Raji (cell line): Measurements from ENCODE around the gene HTRA3.

Experiments
- POLR2A ChIP-seq: IDR thresholded peaks from 2 replicates; pipeline ENCODE4 v1.6.1; 2011; ENCODE audit warnings: low read depth, low read length, control low read depth; ENCODE audit not compliant: insufficient read depth

HTRA3 gene

DNA sequence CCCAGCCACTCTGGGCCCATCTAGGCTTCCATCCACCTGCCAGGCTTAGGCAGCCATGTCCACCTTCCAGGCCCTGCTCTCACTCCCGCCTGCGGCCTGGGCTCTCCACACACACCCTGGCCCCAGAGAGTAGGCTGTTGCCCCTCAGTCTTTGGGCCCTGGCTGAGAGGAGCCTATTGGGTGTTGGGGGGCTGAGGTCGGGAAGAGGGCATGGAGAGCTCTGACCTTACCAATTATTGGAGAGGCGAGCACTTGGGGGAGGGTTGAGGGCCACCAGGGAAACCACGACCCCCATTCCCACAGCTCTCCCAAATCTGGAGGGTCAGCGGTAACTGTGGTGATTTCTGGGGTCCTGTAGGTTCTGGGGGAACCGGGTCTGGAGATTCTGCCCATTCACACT, 38.2 kb downstream of the HTRA3 start:
- no peak for TF ChIP-seq POLR2A

DNA sequence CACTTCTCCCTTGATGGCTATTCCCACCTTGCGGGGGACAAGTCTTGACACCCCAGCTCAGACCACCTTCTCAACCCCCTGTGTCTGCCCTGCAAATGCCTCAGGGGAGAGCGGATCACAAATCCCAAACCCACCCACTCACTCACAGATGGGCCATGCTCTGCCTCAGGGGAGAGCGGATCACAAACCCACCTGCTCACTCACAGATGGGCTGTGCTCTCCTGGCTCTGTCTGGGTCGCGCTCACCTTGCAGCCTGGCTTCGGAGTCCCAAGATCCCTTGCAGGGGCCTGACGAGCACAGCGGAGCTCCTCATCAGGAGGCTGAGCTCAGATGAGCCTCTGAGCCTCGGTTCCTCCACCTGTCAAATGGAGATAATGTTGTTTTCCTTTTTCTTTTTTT, 38.6 kb downstream of the HTRA3 start:
- TF ChIP-seq POLR2A = no peak

DNA sequence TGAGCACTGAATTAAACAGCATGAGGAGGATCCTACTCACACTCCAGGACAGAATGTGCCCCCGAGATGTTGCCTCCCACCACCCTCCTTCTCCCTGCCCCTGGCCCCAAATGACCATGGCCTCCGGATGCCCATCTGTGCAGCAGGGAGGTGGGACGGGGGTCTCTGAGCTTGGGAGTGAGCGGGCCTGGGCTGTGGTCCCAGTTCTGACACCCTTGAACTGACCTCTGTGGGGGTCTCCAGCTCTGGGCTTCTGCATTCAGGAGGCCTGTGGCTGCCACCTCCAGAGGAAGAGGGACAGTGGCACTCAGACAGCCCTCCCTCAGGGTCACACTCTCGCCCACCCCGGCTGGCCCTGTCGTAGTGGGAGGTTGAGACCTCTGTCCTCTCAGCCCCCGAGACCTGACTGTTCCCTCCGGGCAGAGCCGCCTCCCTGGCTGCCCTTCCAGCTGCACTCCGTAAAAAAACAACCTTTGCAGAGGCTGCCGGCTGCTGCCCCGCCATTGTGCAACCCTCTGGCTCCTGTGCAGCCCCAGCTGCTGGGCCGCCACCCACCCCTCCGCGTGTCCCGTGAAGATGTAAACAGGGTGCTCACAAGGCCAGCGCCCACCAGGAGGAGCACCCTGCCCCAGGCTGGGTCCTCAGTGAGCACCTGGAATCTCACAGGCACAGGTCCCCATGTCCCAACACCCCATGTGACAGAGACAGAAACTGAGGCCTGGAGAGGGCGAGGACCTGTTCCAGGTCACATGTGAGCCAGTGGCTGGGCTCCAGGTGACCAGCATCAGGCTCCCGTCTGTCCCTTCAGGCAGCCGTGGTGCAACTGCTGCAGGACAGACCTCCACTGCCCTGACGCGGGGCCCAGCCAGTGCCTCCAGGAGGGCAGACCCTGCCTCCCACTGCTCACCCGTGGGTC, 39.6 kb downstream of the HTRA3 start:
- TF ChIP-seq POLR2A = no peak

DNA sequence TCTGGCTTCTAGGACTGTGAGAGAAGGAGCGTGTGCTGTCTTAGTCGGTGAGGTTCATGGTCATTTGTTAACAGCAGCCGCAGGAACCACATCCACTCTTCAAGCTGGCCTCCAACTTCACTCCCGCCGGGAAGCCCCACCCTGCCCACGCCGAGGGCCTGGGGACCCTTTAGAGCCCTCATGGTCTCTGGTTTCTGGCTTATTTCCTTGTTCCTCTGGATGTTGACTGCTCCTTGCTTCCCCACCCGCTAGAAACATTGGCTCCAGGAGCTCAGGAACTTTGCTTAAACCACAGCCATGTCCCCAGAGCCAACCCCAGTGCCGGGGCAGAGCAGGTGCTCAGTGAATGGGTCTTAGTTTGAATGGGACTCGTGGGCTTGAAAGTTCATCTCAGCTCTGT, 40.8 kb downstream of the HTRA3 start:
- TF ChIP-seq POLR2A = no peak

DNA sequence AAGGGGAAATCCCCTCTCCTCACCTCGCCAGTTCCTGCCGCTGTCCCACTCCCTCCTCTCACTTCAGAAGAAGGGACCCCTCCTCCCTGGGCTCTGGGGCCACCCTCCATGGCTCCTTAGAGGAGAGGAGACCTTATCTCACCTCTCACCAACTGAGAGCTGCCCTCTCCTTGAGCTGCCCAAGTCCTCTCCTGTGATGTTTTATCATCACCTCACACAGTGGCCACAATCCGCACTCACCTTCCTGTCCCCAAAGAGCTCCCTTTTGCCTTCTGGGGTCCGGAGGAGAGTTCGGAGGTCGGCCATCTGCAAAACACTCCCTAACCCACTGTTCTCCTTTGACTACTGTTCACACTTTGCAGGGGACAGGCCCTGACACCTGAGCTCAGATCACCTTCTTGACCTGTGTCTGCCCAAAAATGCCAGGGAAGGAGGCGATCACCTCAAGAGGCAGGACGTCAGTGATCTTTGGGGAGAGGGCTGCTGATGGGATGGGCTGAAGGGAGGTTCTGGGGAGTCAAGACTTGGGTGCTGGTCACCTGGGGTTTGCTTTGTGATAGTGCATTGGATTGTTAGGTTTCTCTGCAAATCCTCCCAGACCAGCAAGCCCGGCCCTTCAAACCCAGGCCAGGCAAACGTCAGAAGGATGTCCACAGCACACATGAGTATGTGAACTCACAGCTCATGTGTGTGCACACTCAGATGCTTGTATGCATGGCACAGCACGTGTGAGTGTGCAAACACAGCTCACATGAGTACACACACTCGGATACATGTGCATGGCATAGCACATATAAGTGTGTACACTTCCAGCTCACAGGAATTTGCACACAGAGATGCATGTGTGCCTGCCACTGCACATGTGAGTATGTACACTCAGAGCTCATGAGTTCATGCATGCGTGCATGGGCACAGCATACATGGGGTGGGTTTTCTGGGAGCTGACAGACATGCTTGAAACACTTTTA, 41.8 kb downstream of the HTRA3 start:
- TF ChIP-seq POLR2A = no peak

DNA sequence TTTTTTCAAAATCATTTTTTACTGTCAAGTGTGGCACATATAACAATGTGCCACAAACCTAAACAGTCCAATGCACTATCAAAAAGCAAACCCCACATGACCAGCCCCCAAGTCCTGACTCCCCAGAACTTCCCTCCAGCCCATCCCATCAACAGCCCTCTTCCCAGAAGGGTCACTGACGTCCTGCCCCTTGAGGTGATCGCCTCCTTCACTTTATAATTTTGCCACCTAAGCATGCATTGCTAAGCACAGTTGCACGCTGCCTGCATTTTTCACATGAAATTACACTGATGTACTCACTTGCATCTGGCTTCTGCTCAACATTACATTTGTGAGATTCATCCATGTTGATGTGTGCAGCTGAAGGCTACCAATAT, 42.5 kb downstream of the HTRA3 start:
- TF ChIP-seq POLR2A = no peak

DNA sequence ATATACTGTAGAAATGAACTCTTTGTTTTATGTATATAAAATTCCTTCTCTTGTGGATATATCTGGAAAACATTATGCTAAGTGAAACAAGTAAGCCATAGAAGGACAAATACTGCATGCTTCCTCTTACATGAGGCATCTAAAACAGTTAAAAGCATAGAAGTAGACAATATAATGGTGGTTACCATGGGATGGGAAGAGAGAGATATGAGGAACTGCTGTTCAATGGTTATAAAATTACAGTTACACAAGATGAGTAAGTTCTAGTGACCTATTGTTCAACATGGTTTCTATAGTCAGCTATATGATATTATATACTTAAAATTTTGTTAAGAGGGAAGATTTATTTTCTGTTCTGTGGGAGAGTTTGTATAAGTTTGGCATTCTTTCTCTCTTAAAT, 43.4 kb downstream of the HTRA3 start:
- no peak for TF ChIP-seq POLR2A

DNA sequence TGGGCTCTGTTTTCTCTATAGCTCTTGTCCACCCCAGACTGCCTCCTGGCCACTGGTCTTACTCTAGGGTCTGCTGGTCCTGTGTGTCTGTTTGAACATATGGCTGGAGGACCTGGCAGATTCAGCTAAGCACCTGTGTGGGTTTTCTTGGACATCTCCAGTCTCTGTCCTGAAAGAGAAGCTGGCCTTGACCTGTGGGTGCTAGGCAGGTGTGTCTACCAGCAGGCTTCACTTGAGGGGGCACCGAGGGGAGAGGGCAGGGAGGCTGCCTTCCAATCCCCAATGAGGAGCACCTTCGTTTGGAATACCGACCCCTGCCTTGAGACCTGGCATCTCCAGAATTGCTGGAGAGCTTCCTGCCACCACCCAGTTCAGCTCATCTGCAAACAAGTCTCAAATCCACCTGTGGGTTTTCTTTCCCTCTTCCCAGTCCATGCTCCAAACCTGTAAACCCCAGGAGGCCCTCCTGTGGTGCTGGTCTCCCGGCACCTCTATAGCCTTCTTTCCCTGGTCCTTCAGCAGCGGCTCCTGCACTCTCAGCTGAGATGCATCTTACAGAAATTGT, 45.2 kb downstream of the HTRA3 start:
- no peak for TF ChIP-seq POLR2A

DNA sequence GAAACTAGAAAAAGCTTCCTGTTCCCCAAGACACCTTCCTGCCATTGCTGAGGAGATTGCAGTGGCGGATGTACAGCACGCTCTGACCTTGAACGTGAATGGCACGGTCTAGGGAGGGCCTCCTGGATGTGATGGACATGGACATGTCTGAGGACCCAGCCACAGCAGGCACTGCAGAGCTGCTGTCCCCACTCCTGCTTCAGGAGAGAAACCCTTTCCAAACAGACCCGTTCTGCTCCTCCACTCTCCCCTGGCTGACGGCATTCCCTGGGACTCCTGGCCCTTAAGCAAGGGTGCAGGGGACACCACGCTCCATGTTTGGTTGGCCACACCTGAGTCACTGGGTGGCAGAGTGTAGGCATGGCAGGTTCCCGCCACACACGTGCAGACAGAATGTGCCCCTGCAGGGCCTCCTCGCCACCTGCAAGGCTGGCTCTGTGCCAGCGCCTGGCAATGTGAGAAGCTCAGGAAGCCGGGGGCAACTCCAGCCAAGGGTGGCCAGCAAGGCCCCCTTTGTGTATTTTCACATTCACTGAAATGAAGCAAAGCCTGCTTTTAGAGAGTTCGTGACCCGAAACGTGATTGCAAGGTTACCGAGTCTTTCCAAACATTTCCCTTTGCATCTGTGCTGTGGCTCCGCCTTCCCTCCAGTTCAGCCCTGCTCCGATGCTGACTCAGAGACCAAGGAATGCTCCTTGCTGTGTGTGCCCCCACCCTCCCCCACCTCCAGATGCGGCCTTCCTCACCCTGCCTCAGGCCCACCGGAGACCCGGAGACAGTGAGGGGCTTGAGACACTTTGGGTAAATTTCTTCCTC, 46.1 kb downstream of the HTRA3 start:
- no peak for TF ChIP-seq POLR2A

DNA sequence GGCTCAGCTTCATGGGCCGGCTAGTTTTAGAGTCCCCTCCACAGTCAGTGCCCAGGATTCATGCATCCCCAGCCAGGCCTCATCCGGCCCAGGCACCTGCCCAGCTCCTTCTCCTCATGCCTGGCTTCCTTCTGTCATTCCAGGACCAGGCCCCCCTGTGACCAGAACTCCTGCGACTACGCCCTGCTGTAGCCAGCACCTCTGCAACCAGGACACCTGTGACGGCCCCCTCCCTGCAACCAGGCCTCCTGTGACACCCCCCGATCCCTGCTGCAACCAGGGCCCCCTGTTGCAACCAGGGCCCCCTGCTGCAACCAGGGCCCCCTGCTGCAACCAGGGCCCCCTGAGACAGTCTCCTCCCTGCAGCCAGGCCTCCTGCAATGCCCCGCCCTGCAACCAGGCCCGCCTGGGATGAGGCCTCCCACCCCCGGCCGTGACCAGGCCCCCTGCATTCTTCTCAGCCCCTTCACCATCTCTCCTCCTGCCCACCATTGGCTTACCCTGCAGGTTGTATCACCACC, 46.8 kb downstream of the HTRA3 start:
- TF ChIP-seq POLR2A = no peak

DNA sequence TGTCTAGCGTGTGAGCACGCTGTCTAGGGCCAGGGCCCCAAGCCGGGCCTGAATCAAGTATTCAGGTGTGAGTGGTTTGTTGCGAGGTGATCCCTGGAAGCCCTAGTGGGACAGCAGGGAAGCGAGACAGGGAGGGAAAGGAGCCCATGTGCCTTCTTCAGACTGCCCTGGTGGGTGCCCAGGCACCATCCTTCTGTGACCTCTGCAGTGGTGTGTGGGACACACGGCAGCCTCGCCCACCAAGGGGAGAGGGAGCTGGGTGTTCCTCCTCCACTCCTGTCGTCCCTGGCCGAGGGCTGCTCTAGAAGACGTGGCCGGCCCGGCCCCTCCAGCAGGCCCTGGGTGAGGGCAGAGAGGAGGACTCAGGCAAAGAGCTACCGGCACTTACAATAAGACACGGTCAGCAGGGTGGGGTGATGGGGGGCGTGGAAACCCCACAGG, 47.4 kb downstream of the HTRA3 start:
- TF ChIP-seq POLR2A = no peak

DNA sequence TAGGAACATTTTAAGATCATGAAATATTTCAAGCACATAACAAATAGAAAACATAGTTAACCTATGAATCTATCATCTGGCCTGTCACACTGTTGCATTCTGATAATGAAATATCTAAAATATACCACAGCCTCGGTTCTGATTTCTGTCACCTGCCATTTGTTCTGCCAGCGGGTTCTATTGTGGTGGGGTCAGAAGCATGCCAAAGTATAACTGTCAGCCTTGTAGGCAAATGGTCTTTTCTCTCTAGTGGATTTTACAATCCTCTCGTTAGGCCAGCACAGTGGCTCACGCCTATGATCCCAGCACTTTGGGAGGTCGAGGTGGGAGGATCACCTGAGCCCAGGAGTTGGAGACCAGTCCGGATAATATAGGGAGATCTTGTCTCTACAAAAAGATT, 47.9 kb downstream of the HTRA3 start:
- no peak for TF ChIP-seq POLR2A

DNA sequence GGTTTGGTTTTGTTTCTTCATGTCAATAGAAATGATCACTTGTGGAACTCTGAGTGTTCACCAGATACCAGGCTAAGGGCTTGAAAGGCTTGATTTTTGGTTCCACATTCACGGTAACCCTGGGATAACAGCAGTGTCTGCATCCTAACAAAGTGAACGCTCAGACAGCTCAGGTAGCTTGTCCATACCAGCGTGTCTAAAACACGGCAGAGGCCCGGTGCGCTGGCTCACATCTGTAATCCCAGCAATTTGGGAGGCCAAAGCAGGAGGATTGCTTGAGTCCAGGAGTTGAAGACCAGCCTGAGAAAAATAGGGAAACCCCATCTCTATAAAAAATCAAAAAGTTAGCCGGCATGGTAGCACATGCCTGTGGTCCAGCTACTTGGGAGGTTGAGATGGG, 49.0 kb downstream of the HTRA3 start:
- no peak for TF ChIP-seq POLR2A

DNA sequence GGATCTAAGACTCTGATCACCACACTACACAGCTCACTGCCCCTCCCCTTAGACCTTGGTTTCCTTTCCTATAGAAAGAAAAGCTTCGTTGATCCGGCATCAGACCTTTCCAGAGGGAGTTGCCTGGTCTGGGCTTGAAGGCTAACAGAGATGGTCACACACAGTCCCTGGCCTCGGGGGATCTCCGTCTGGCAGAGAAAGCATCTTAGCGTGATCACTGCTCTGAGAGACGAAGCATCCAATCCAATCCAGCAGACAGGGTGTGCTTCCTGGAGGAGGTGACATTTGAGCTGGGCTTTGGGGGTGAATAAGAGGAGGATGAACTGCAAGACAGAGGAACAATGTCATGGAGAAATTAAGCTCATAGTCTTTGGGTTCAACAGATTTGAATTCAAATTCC, 49.5 kb downstream of the HTRA3 start:
- no peak for TF ChIP-seq POLR2A
